Measurements from ENCODE around the gene ABLIM1. TPM values are rescaled to one million over a fixed set of nuclear protein-coding genes. Genes with fewer than 3 reads are reported as not detected.
A peak's percentile ranks its signal among the peaks of the same experiment; 100 is the strongest.

Gene ABLIM1
- total and polyA plus RNA-seq, 2 of the 13 experiments (the other 11 are each of a cell fraction or from before 2014, with no cell fraction given): 59.4 to 92.7 TPM

- TF ChIP-seq AHDC1 (CRISPR knock-in tag; IDR thresholded peaks at IDR 0.05; ENCODE audit: borderline replicate concordance): peak; percentile 67; the same call in 1 of the 2 replicates
- TF ChIP-seq DRAP1 (CRISPR knock-in tag; IDR thresholded peaks at IDR 0.05): 0 out of 2 replicates have a peak, but pooled peaks have one; percentile 39
- TF ChIP-seq ADNP (CRISPR knock-in tag; IDR thresholded peaks at IDR 0.05): no peak
- TF ChIP-seq ZBTB10 (CRISPR knock-in tag; IDR thresholded peaks at IDR 0.05; ENCODE audit: borderline replicate concordance): no peak
- TF ChIP-seq GRHL1 (CRISPR knock-in tag; conservative IDR thresholded peaks at IDR 0.05): no peak
- TF ChIP-seq DPF2 (CRISPR knock-in tag; IDR thresholded peaks at IDR 0.05; ENCODE audit: borderline replicate concordance, low read depth): 0 out of 2 replicates have a peak, but pooled peaks have one; percentile 40
- TF ChIP-seq NCOA2 (CRISPR knock-in tag; IDR thresholded peaks at IDR 0.05): peak; percentile 54
- TF ChIP-seq MED1 (CRISPR knock-in tag; IDR thresholded peaks at IDR 0.05): peak; percentile 60; the same call in 1 of the 2 replicates
- TF ChIP-seq PAXIP1 (CRISPR knock-in tag; conservative IDR thresholded peaks at IDR 0.05): peak; percentile 89
- TF ChIP-seq HHEX (CRISPR knock-in tag; IDR thresholded peaks at IDR 0.05): no peak
- TF ChIP-seq ARID2 (CRISPR knock-in tag; IDR thresholded peaks at IDR 0.05; ENCODE audit: borderline replicate concordance): 0 out of 2 replicates have a peak, but pooled peaks have one; percentile 11
- TF ChIP-seq PCBP2 (optimal IDR thresholded peaks at IDR 0.05; ENCODE audit: low read depth, low read length, poor library complexity, severe bottlenecking): no peak
- no peak for TF ChIP-seq MXI1 (IDR thresholded peaks at IDR 0.05; ENCODE audit: borderline replicate concordance, low read depth, low read length)
- no peak for TF ChIP-seq ZNF230 (CRISPR knock-in tag; IDR thresholded peaks at IDR 0.05)
- no peak for TF ChIP-seq ZNF720 (CRISPR knock-in tag; IDR thresholded peaks at IDR 0.05)
These were observed 26.7 kb upstream of the ABLIM1 start (continued) for GRCh38 chr10:114684822-114685209.

All from HepG2 (cell line).